Peyer's patch (tissue), 4 donors: Measurements from ENCODE around the gene KRCC1. TPM values are rescaled to one million over a fixed set of nuclear protein-coding genes. Genes with fewer than 3 reads are reported as not detected.
"Not testable (repeated sequence)": the region's sequence is repeated elsewhere in the genome, so short reads cannot be mapped to it uniquely, and the experiment has no call there.

Experiments
- DNase-seq, 3 donors: peaks; one replicate each; pipeline ENCODE4 v3.0.0-alpha.2; 2017 to 2019
- H3K27ac ChIP-seq, 4 donors: fragments of 200-600 bp; sonication (generic); one replicate each; pipeline ENCODE4 v1.5.1; 2016 to 2019
- H3K27me3 ChIP-seq, 2 donors: fragments of 200-600 bp; sonication (generic); one replicate each; pipeline ENCODE4 v1.5.1; 2019
- H3K36me3 ChIP-seq, 3 donors: fragments of 200-600 bp; sonication (generic); one replicate each; pipeline ENCODE4 v1.5.1; 2016 to 2019
- H3K4me1 ChIP-seq, 4 donors: fragments of 200-600 bp; sonication (generic); one replicate each; pipeline ENCODE4 v1.5.1; 2016 to 2019
- H3K4me3 ChIP-seq, 4 donors: fragments of 200-600 bp; sonication (generic); 1 replicate in 3 of 4; 2 replicates in 1 of 4; pipeline ENCODE4 v1.5.1; 2016 to 2019; ENCODE audit warnings: mild to moderate bottlenecking in 1 of 4
- H3K9me3 ChIP-seq, 4 donors: fragments of 200-600 bp; sonication (generic); one replicate each; pipeline ENCODE4 v1.5.1; 2016 to 2019; ENCODE audit warnings: mild to moderate bottlenecking in 1 of 4
- CTCF ChIP-seq, 6 experiments: fragments of 450-650 bp in 4 of 6; fragments of 200-600 bp in 2 of 6; sonication (generic) in 1 of 6; IDR thresholded peaks; one replicate each; pipeline ENCODE4 v1.5.1; 2017 to 2019; ENCODE audit warnings: antibody characterized with exemption in 6 of 6, mild to moderate bottlenecking in 3 of 6, moderate library complexity in 1 of 6
- POLR2A ChIP-seq, 2 donors: fragments of 450-650 bp; IDR thresholded peaks; one replicate each; pipeline ENCODE4 v1.5.1; 2017; ENCODE audit warnings: antibody characterized with exemption in 2 of 2, mild to moderate bottlenecking in 2 of 2, moderate library complexity in 2 of 2
- total RNA-seq, 4 donors: library from RNA; depleted of rRNA; stranded (reverse); fragments of >200 nt; gene quantifications; one replicate each; pipeline ENCODE4 v1.1.0, GENCODE V29; 2016

Gene KRCC1
- total RNA-seq, 4 donors from 2014 or later = 18.0 to 40.4 (median 27.3) TPM

GRCh38 chr2:88005776-88006175 lies 49.8 kb downstream of the KRCC1 start:
- no peak overlapping the region for H3K27ac ChIP-seq
- H3K4me3 ChIP-seq = no peak overlapping the region
- no peak for DNase-seq
- no peaks in the 10 kb centered on the region for H3K4me1 ChIP-seq
- TF ChIP-seq POLR2A (IDR thresholded peaks at IDR 0.05) (no peak), CTCF (IDR thresholded peaks at IDR 0.05) (no peak)
- H3K9me3 ChIP-seq = no peaks in the 10 kb centered on the region
- H3K27me3 ChIP-seq = no peaks in the 10 kb centered on the region
- H3K36me3 ChIP-seq = no peaks in the 10 kb centered on the region

- H3K27ac ChIP-seq = no peak overlapping the region
- no peak for DNase-seq
- H3K9me3 ChIP-seq = no peaks in the 10 kb centered on the region
- no peaks in the 10 kb centered on the region for H3K36me3 ChIP-seq
- TF ChIP-seq POLR2A (IDR thresholded peaks at IDR 0.05) (no peak), CTCF (IDR thresholded peaks at IDR 0.05) (no peak)
- no peak overlapping the region for H3K4me3 ChIP-seq
- H3K4me1 ChIP-seq = no peaks in the 10 kb centered on the region
- no peaks in the 10 kb centered on the region for H3K27me3 ChIP-seq
Observed at GRCh38 chr2:88003074-88003755, 52.4 kb downstream of the KRCC1 start.

GRCh38 chr2:88002359-88002707 lies 53.2 kb downstream of the KRCC1 start:
- no peak for TF ChIP-seq POLR2A (IDR thresholded peaks at IDR 0.05)
- no peak for TF ChIP-seq CTCF (IDR thresholded peaks at IDR 0.05)
- no peak overlapping the region for H3K4me3 ChIP-seq
- no peaks in the 10 kb centered on the region for H3K9me3 ChIP-seq
- no peak overlapping the region for H3K27ac ChIP-seq
- no peaks in the 10 kb centered on the region for H3K27me3 ChIP-seq
- DNase-seq = no peak
- H3K36me3 ChIP-seq = no peaks in the 10 kb centered on the region
- H3K4me1 ChIP-seq = no peaks in the 10 kb centered on the region

- H3K27ac ChIP-seq, DNase-seq, H3K9me3 ChIP-seq, H3K4me1 ChIP-seq, H3K36me3 ChIP-seq, H3K4me3 ChIP-seq, H3K27me3 ChIP-seq: not testable (repeated sequence)
Observed at GRCh38 chr2:88000474-88000873, 55.1 kb downstream of the KRCC1 start.

- TF ChIP-seq POLR2A (IDR thresholded peaks at IDR 0.05) (no peak), CTCF (IDR thresholded peaks at IDR 0.05) (no peak)
- H3K4me3 ChIP-seq = no peak overlapping the region
Observed at GRCh38 chr2:87996570-87996969, 59.0 kb downstream of the KRCC1 start.

GRCh38 chr2:87995756-87996155 lies 59.8 kb downstream of the KRCC1 start:
- H3K9me3 ChIP-seq = no peaks in the 10 kb centered on the region
- no peak overlapping the region for H3K4me3 ChIP-seq
- TF ChIP-seq CTCF (IDR thresholded peaks at IDR 0.05) = no peak
- TF ChIP-seq POLR2A (IDR thresholded peaks at IDR 0.05) = no peak
- no peaks in the 10 kb centered on the region for H3K4me1 ChIP-seq
- no peaks in the 10 kb centered on the region for H3K36me3 ChIP-seq
- H3K27me3 ChIP-seq = no peaks in the 10 kb centered on the region
- no peak for DNase-seq
- no peak overlapping the region for H3K27ac ChIP-seq

More at GRCh38 chr2:87996570-87996969, 59.0 kb downstream of the KRCC1 start:
- no peaks in the 10 kb centered on the region for H3K27me3 ChIP-seq
- H3K9me3 ChIP-seq = no peaks in the 10 kb centered on the region
- no peak for DNase-seq
- no peaks in the 10 kb centered on the region for H3K4me1 ChIP-seq
- H3K27ac ChIP-seq = no peak overlapping the region
- no peaks in the 10 kb centered on the region for H3K36me3 ChIP-seq

GRCh38 chr2:87994304-87994850 lies 61.2 kb downstream of the KRCC1 start:
- H3K27ac ChIP-seq, H3K4me1 ChIP-seq, H3K4me3 ChIP-seq, DNase-seq, H3K9me3 ChIP-seq, H3K27me3 ChIP-seq, H3K36me3 ChIP-seq: not testable (repeated sequence)

GRCh38 chr2:87992569-87992968 lies 63.0 kb downstream of the KRCC1 start:
- H3K4me3 ChIP-seq, DNase-seq: not testable (repeated sequence)

GRCh38 chr2:87987473-87987872 lies 68.1 kb downstream of the KRCC1 start:
- not testable (repeated sequence) for H3K27me3 ChIP-seq, H3K36me3 ChIP-seq, H3K4me3 ChIP-seq, H3K27ac ChIP-seq, H3K4me1 ChIP-seq, DNase-seq, H3K9me3 ChIP-seq

More at GRCh38 chr2:87992569-87992968, 63.0 kb downstream of the KRCC1 start:
- H3K9me3 ChIP-seq, H3K36me3 ChIP-seq, H3K27me3 ChIP-seq, H3K4me1 ChIP-seq, H3K27ac ChIP-seq: not testable (repeated sequence)

GRCh38 chr2:87985902-87986301 lies 69.7 kb downstream of the KRCC1 start:
- H3K36me3 ChIP-seq, H3K27me3 ChIP-seq, H3K4me1 ChIP-seq, H3K4me3 ChIP-seq, H3K9me3 ChIP-seq, H3K27ac ChIP-seq, DNase-seq: not testable (repeated sequence)
